OCI-LY7 (cell line): ENCODE results near the gene KCNN3.

ENCODE experiments used
- CTCF ChIP-seq: fragments of 200-600 bp; sonication (generic); conservative IDR thresholded peaks from 2 replicates; pipeline ENCODE4 v1.5.1; 2014; ENCODE audit warnings: mild to moderate bottlenecking, antibody characterized with exemption, low read length, moderate library complexity, mixed read lengths
- EZH2phosphoT487 ChIP-seq: fragments of 200-600 bp; sonication (generic); IDR thresholded peaks from 2 replicates; pipeline ENCODE4 v1.6.1; 2018; ENCODE audit warnings: low read depth, borderline replicate concordance, mild to moderate bottlenecking, mixed run types, antibody characterized with exemption, low read length, moderate library complexity, mixed read lengths

- TF ChIP-seq CTCF (no peak), EZH2phosphoT487 (no peak)
These were observed 10.3 kb downstream of the KCNN3 start for GRCh38 chr1:154859786-154860155.
